Neuron (in vitro differentiated cells): Measurements from ENCODE around the gene GAGE10.

Experiments
- H2AFZ ChIP-seq: one replicate; pipeline ENCODE4 v1.6.1; 2013; ENCODE audit warnings: low read depth, mild to moderate bottlenecking, inconsistent platforms, low read length, moderate library complexity
- H3K27me3 ChIP-seq: one replicate; pipeline ENCODE4 v1.6.1; 2013; ENCODE audit warnings: low read length; ENCODE audit not compliant: insufficient read depth
- H3K36me3 ChIP-seq: one replicate; pipeline ENCODE4 v1.6.1; 2013; ENCODE audit warnings: low read length; ENCODE audit not compliant: insufficient read depth
- H3K4me1 ChIP-seq: one replicate; pipeline ENCODE4 v1.6.1; 2013; ENCODE audit warnings: low read length; ENCODE audit not compliant: insufficient read depth
- H3K4me3 ChIP-seq: 2 replicates; pipeline ENCODE4 v1.5.1; 2013; ENCODE audit warnings: mild to moderate bottlenecking, low read length, moderate library complexity
- H3K9me3 ChIP-seq: one replicate; pipeline ENCODE4 v1.6.1; 2013; ENCODE audit warnings: low read length

The GAGE10 gene

DNA sequence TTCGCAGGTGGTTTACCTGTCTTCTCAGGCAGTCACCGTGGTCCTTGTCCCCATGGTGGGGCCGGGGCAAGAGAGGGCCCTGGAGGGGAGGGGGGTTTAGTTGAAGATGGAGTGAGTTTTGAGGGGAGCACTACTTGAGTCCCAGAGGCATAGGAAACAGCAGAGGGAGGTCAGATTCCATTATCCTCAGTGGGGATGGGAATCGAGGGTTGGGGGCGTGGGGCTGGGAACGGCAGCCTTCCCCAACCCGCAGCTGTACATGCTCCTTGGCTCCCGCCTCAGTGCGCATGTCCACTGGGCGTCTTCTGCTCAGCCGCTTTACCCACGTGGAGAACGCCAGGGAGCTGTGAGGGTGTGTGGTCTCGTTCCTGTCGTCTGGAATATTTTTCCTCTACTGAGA is at the start of gene GAGE10:
Gene GAGE10 (plus strand): TSS at position 301 of the 400 bp plus-strand sequence. CDS start 1,214 bp downstream, outside the sequence.
- Histone ChIP-seq H3K36me3 (no peaks in the 10 kb centered on the region), H3K9me3 (no peaks in the 10 kb centered on the region), H3K4me1 (no peaks in the 10 kb centered on the region), H2AFZ (no peak within 1 kb of the TSS), H3K27me3 (no peaks in the 10 kb centered on the region), H3K4me3 (no peak within 1 kb of the TSS)

DNA sequence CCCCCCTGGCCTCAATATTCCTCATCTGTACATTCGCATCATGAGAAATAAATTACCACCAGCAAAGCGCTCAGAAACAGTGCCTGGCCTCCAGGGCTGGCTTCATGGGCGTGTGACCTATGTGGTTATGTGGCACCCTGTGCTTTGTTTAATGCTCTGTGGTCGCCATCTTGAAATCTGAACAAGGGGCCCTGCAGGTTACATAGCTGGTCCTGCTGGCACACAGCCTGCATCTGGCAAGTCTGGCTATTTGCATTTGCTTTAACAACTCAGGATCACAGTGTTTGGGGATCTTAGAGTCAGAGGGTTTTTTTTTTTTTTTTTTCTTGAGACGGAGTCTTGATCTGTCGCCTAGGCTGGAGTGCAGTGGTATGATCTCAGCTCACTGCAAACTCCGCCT is 48.8 kb upstream of the GAGE10 start:
- Histone ChIP-seq H3K9me3 (no peaks in the 10 kb centered on the region), H3K4me1 (no peaks in the 10 kb centered on the region), H3K4me3 (no peak overlapping the region), H3K27me3 (no peaks in the 10 kb centered on the region), H2AFZ (no peak overlapping the region), H3K36me3 (no peaks in the 10 kb centered on the region)

DNA sequence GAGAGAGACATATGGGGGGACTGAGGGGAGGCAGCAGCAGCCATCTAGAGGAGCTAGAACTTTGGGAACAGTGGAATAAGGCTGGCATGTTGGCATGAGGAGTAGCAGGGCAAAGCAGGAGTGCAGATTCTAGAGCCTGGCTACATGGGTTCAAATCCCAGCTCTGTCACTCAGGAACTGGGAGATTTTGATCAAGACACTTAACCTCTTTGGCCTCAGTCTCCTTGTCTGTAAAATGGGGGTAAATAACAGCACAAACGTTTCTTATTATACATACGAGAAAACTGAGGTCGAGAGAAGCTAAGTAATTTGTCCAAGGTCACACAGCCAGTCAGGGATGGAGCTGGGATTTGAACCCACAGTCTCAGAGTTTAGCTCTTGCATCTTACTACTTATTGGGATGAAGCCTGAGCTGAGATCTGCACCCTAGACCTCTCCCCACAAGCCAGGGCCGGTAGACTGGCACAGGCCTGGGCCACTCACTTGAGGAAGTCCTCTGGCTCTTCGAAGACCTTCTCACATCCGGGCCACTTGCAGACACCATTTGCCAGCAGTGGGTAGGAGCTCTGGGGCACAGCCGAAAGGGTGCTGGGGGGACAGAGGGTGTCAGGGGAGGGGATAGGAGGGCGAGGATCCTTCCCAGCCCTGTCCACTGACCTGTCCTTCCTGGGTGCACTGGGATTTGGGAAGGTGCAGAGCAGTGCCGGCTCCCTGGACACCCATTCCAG is 47.0 kb upstream of the GAGE10 start:
- Histone ChIP-seq H2AFZ (no peak overlapping the region), H3K9me3 (no peaks in the 10 kb centered on the region), H3K4me1 (no peaks in the 10 kb centered on the region)

GRCh38 chrX:49257074-49257790 is 46.2 kb upstream of the GAGE10 start:
- Histone ChIP-seq H3K27me3 (no peaks in the 10 kb centered on the region), H3K4me3 (no peak overlapping the region), H3K9me3 (no peaks in the 10 kb centered on the region), H2AFZ (no peak overlapping the region), H3K4me1 (no peaks in the 10 kb centered on the region), H3K36me3 (no peaks in the 10 kb centered on the region)

More for the DNA sequence above, 47.0 kb upstream of the GAGE10 start:
- H3K4me3 ChIP-seq, result no peak overlapping the region
- H3K36me3 ChIP-seq, result no peaks in the 10 kb centered on the region
- H3K27me3 ChIP-seq, result no peaks in the 10 kb centered on the region

GRCh38 chrX:49257846-49258748 is 45.3 kb upstream of the GAGE10 start:
- Histone ChIP-seq H3K4me3 (no peak overlapping the region), H3K4me1 (no peaks in the 10 kb centered on the region), H2AFZ (no peak overlapping the region), H3K36me3 (no peaks in the 10 kb centered on the region), H3K27me3 (no peaks in the 10 kb centered on the region), H3K9me3 (no peaks in the 10 kb centered on the region)

- Histone ChIP-seq H3K9me3 (no peaks in the 10 kb centered on the region), H3K4me3 (no peak overlapping the region), H3K27me3 (no peaks in the 10 kb centered on the region), H3K36me3 (no peaks in the 10 kb centered on the region), H3K4me1 (no peaks in the 10 kb centered on the region), H2AFZ (no peak overlapping the region)
Observed at GRCh38 chrX:49258749-49259124, 44.7 kb upstream of the GAGE10 start.

DNA sequence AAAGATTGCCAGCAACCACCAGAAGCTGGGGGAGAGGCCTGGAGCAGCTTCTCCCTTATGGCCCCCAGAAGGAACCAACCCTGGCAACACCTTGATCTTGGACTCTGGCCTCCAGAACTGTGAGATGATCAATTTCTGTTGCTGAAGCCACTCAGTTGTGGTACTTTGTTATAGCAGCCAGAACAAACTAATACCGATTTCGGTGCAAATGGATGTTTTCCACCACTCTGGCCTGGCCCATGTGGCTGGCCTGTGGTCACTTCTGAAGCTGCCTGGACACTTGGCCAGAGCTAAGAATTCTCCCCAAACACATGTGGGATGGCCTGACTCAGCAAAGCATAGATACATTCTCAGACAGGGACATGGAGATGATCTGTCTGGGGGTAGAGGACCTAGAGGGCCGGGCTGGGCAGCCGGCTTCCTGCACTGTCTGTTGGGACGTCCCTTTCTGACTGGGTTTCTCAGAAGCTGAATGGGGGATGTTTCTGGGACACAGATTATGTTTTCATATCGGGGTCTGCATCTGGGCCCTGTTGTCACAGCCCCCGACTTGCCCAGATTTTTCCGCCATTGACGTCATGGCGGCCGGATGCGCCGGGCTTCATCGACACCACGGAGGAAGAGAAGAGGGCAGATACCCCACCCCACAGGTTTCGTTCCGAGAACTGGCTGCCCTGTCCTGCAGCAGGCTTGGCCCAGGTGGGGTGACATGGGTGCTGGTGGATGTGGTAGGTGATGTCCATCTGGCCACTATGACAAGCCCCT is 43.0 kb upstream of the GAGE10 start:
- no peaks in the 10 kb centered on the region for H3K36me3 ChIP-seq
- H3K9me3 ChIP-seq, result no peaks in the 10 kb centered on the region
- no peaks in the 10 kb centered on the region for H3K4me1 ChIP-seq
- no peak overlapping the region for H2AFZ ChIP-seq
- H3K4me3 ChIP-seq, result no peak overlapping the region
- H3K27me3 ChIP-seq, result no peaks in the 10 kb centered on the region

- H2AFZ ChIP-seq, result no peak overlapping the region
Observed at GRCh38 chrX:49262603-49263002, 40.8 kb upstream of the GAGE10 start.

DNA sequence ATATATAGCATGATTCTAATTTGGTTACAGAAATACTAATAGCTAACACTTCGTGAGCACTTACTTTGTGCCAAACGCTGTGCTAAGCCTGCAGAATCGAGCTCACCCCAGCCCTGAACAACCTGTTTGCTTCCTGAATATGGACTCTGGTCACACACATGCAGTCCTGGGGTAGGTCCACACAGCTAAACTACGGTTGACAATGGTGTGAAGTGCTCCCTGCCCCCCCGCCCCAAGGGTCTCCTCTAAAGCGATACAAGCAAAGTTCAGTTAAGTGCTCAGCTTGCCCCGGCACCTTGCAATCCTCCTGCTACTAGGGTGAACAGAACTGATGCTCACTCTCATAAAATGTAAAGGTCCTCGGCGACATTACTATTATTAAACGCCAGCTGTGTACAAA is 39.8 kb upstream of the GAGE10 start:
- Histone ChIP-seq H3K4me1 (no peaks in the 10 kb centered on the region), H2AFZ (no peak overlapping the region), H3K27me3 (no peaks in the 10 kb centered on the region), H3K36me3 (no peaks in the 10 kb centered on the region), H3K4me3 (no peak overlapping the region), H3K9me3 (no peaks in the 10 kb centered on the region)

More at GRCh38 chrX:49262603-49263002, 40.8 kb upstream of the GAGE10 start:
- H3K27me3 ChIP-seq, result no peaks in the 10 kb centered on the region
- no peaks in the 10 kb centered on the region for H3K4me1 ChIP-seq
- no peaks in the 10 kb centered on the region for H3K36me3 ChIP-seq
- no peak overlapping the region for H3K4me3 ChIP-seq
- no peaks in the 10 kb centered on the region for H3K9me3 ChIP-seq

DNA sequence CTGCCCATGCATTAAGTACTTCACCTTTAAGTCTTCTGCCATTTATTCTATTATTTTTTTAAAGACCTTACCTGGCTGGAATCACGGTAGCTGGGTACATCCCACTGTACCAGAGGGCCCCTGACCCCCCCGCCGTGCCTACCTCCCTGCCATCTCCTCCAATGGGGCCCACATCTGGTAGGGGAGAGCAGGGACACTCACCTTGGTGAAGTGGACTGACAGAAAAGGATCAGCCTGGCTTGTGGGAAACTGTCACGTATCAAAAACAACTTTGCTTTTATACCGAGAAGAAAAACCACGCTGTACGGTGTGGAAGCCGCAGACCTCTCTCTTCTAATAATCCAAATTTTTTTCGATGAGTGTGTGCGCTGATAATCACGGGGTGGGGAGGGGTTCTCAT is 39.0 kb upstream of the GAGE10 start, which contains the start of gene FOXP3:
Gene FOXP3 (minus strand): TSS at position 251 of the 400 bp plus-strand sequence. CDS start 6,205 bp downstream, outside the sequence.
- H3K4me3 ChIP-seq, result no peak within 1 kb of the TSS
- no peak within 1 kb of the TSS for H2AFZ ChIP-seq
- H3K27me3 ChIP-seq, result no peaks in the 10 kb centered on the region
- H3K36me3 ChIP-seq, result no peaks in the 10 kb centered on the region
- H3K9me3 ChIP-seq, result no peaks in the 10 kb centered on the region
- H3K4me1 ChIP-seq, result no peaks in the 10 kb centered on the region

DNA sequence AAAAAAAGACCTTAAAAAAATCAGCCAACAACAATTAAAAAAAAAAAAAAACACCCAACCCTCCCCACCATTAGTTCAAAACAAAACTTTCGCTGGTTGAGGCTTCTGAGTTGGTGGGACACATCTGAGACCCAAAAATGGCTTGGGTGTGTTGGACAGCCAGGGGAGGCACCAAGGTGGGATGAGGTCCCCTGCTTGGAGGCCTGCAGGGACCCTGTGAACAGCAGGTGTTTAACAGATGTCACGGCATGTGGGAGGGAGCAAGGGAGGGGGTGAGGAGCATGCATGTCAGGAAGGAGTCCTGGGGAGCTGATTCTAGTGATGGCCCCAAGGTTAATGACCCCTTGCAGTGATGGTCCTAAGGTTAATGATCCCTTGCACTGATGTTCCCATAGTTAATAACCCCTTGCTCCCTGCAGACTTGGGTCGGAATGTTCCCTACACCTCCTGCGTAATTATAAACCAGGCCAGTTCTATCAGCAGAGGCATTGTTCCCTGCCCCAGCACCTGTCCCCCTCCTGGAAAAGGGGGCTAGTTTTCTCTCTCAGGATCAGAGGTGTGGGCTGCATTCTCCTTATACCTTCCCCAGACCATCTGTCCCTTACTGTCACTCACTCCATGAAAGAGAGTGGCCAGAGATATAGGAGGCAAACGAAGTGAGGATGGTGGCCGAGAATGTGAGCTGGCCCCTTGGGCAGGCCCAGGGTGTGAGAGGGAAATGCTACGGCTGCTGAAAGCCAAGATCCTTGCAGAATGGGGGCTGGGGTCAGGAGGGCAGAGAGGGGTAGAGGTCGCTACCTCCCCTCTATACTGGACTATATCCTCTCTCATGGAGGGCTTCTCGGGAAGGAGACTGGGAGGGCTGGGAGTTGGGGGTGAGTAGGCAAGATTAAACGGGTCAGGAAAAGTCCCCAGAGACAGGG is 36.7 kb upstream of the GAGE10 start:
- peaks cover 7% of the 10 kb centered on the region for H3K4me1 ChIP-seq
- H3K9me3 ChIP-seq, result no peaks in the 10 kb centered on the region
- no peak overlapping the region for H2AFZ ChIP-seq
- no peaks in the 10 kb centered on the region for H3K27me3 ChIP-seq
- no peaks in the 10 kb centered on the region for H3K36me3 ChIP-seq
- H3K4me3 ChIP-seq, result no peak overlapping the region

- H3K27me3 ChIP-seq, result no peaks in the 10 kb centered on the region
Observed at GRCh38 chrX:49268702-49269009, 34.8 kb upstream of the GAGE10 start.

More at GRCh38 chrX:49268702-49269009, 34.8 kb upstream of the GAGE10 start:
- H3K4me1 ChIP-seq, result peaks cover 7% of the 10 kb centered on the region
- H3K36me3 ChIP-seq, result no peaks in the 10 kb centered on the region
- H3K9me3 ChIP-seq, result no peaks in the 10 kb centered on the region
- no peak overlapping the region for H2AFZ ChIP-seq
- peak overlapping the region; percentile 53 for H3K4me3 ChIP-seq
